ENCODE results near the gene DNAJC17.

- TF ChIP-seq CTCF (IDR thresholded peaks at IDR 0.05; ENCODE audit: low read depth, low read length): no peak
- no peak for TF ChIP-seq MAX (IDR thresholded peaks at IDR 0.05; ENCODE audit: low read depth, low read length)
- no peak for TF ChIP-seq POLR2A (IDR thresholded peaks at IDR 0.05; ENCODE audit: extremely low read depth, insufficient read length)
- no peak for TF ChIP-seq MYC (IDR thresholded peaks at IDR 0.05; ENCODE audit: low read depth, low read length)
These were observed 25.6 kb upstream of the DNAJC17 start for GRCh38 chr15:40832903-40833302.

All from NB4 (cell line).